HFFc6 (cell line): ENCODE data around the gene LRRTM4. TPM values are rescaled to one million over a fixed set of nuclear protein-coding genes. Genes with fewer than 3 reads are reported as not detected.

ENCODE experiments used
- DNase-seq: peaks from one replicate; pipeline ENCODE4 v3.0.0-alpha.2; 2018
- H3K27ac Mint-ChIP-seq: 2 replicates; pipeline ENCODE4 v1.8.0; 2020; ENCODE audit warnings: mild to moderate bottlenecking, mixed read lengths
- H3K27me3 Mint-ChIP-seq: 2 replicates; pipeline ENCODE4 v1.8.0; 2021; ENCODE audit warnings: mild to moderate bottlenecking, moderate library complexity, mixed read lengths; ENCODE audit not compliant: insufficient read depth
- H3K36me3 Mint-ChIP-seq: 2 replicates; pipeline ENCODE4 v1.8.0; 2021; ENCODE audit warnings: low read depth, mixed read lengths
- H3K4me1 Mint-ChIP-seq: 2 replicates; pipeline ENCODE4 v1.8.0; 2020; ENCODE audit warnings: low read depth, mixed read lengths
- H3K4me3 Mint-ChIP-seq: 2 replicates; pipeline ENCODE4 v1.8.0; 2020; ENCODE audit warnings: mild to moderate bottlenecking, moderate library complexity, mixed read lengths
- H3K9me3 Mint-ChIP-seq: 2 replicates; pipeline ENCODE4 v1.8.0; 2020; ENCODE audit warnings: mild to moderate bottlenecking, mixed read lengths
- CTCF ChIP-seq: fragments of 200-600 bp; sonication (generic); IDR thresholded peaks from 2 replicates; pipeline ENCODE4 v1.5.0; 2021; ENCODE audit warnings: antibody characterized with exemption, mild to moderate bottlenecking
- long read RNA-seq: library from polyadenylated mRNA; unstranded; transcript quantifications from one replicate; pipeline ENCODE4 v2.0.0, GENCODE V29; 2019
- total RNA-seq, 6 experiments: library from RNA; stranded (reverse); fragmentation: NEBNext Ultra II Directional; extraction: Animal tissue kit (Norgen Biotek cat#: 25700); gene quantifications; 2 replicates in 1 of 6; 3 replicates in 5 of 6; pipeline ENCODE4 v1.2.3, GENCODE V29; 2021

The LRRTM4 gene
- not detected for total RNA-seq
- long read RNA-seq, partial matches to known transcripts: 0 of 1 reads
- long read RNA-seq, other reads (novel, unspliced or antisense): 1 of 1 reads

GRCh38 chr2:77521931-77522470, at the start of gene LRRTM4:
TSS of gene LRRTM4 (minus strand) at chr2:77522376.
- no peaks in the 10 kb centered on the region for H3K36me3 Mint-ChIP-seq
- peaks cover 25% of the 10 kb centered on the region for H3K9me3 Mint-ChIP-seq
- H3K27ac Mint-ChIP-seq: no peak within 1 kb of the TSS
- no peak within 1 kb of the TSS for H3K4me3 Mint-ChIP-seq
- H3K27me3 Mint-ChIP-seq: no peaks in the 10 kb centered on the region; the same call in none of the 2 replicates
- no peak for TF ChIP-seq CTCF
- DNase-seq: no peak
- H3K4me1 Mint-ChIP-seq: no peaks in the 10 kb centered on the region

GRCh38 chr2:77571545-77571944, 49.4 kb upstream of the LRRTM4 start:
- H3K27me3 Mint-ChIP-seq: no peaks in the 10 kb centered on the region
- DNase-seq: no peak
- no peaks in the 10 kb centered on the region for H3K36me3 Mint-ChIP-seq
- peaks cover 5% of the 10 kb centered on the region; the same call in 1 of the 2 replicates for H3K9me3 Mint-ChIP-seq
- no peak for TF ChIP-seq CTCF
- no peaks in the 10 kb centered on the region for H3K4me1 Mint-ChIP-seq
- H3K4me3 Mint-ChIP-seq: no peak overlapping the region
- no peak overlapping the region for H3K27ac Mint-ChIP-seq

DNA sequence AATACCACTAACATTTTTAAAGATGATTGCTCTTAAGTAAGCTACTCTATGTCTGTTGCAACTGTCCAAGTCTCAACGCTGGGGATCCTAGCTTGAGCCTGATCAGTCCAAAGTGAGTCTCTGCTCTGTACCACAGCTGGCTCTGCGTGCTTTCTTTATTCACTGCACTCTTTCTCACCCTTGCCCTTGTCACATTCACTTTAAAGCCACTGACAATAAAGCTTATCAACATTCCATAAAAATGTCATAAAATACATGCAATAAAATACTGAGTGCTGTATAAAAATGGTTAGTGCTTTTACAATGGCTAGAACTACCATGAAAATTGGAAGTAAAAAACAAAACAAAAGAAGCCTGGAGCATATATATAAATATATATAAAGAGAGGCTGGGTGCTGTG, 45.5 kb upstream of the LRRTM4 start:
- Mint-ChIP-seq H3K27me3 (no peaks in the 10 kb centered on the region), H3K4me1 (no peaks in the 10 kb centered on the region), H3K36me3 (no peaks in the 10 kb centered on the region), H3K27ac (no peak overlapping the region), H3K9me3 (peaks cover 5% of the 10 kb centered on the region; the same call in 1 of the 2 replicates), H3K4me3 (no peak overlapping the region)
- TF ChIP-seq CTCF: no peak
- no peak for DNase-seq

- DNase-seq: no peak
- no peaks in the 10 kb centered on the region for H3K27me3 Mint-ChIP-seq
- TF ChIP-seq CTCF: no peak
- no peak overlapping the region for H3K27ac Mint-ChIP-seq
- H3K9me3 Mint-ChIP-seq: peaks cover 5% of the 10 kb centered on the region; the same call in 1 of the 2 replicates
- no peaks in the 10 kb centered on the region for H3K4me1 Mint-ChIP-seq
- H3K36me3 Mint-ChIP-seq: no peaks in the 10 kb centered on the region
- no peak overlapping the region for H3K4me3 Mint-ChIP-seq
These were observed 44.4 kb upstream of the LRRTM4 start for GRCh38 chr2:77566582-77566981.

DNA sequence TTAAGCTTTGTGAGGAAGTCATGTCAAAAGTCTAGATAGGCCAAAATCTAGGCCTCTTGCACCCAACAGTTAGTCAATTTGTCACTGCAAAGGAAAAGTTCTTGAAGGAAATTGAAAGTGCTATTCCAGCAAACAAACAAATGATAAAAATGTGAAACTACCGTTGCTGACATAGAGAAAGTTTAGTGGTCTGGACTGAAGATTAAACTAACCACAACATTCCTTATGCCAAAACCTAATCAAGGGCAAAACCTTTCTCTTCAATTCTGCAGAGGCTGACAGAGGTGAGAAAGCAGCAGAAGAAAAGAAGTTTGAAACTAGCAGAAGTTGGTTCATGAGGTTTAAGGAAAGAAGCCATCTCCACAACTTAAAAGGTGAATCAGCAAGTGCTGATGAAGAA, 44.0 kb upstream of the LRRTM4 start:
- Mint-ChIP-seq H3K36me3 (no peaks in the 10 kb centered on the region), H3K4me3 (no peak overlapping the region), H3K27ac (no peak overlapping the region), H3K9me3 (peaks cover 5% of the 10 kb centered on the region; the same call in 1 of the 2 replicates), H3K27me3 (no peaks in the 10 kb centered on the region), H3K4me1 (no peaks in the 10 kb centered on the region)
- DNase-seq: no peak
- no peak for TF ChIP-seq CTCF
